ENCODE data around the gene ZKSCAN7.
"Not testable (repeated sequence)": the region's sequence is repeated elsewhere in the genome, so short reads cannot be mapped to it uniquely, and the experiment has no call there.

DNA sequence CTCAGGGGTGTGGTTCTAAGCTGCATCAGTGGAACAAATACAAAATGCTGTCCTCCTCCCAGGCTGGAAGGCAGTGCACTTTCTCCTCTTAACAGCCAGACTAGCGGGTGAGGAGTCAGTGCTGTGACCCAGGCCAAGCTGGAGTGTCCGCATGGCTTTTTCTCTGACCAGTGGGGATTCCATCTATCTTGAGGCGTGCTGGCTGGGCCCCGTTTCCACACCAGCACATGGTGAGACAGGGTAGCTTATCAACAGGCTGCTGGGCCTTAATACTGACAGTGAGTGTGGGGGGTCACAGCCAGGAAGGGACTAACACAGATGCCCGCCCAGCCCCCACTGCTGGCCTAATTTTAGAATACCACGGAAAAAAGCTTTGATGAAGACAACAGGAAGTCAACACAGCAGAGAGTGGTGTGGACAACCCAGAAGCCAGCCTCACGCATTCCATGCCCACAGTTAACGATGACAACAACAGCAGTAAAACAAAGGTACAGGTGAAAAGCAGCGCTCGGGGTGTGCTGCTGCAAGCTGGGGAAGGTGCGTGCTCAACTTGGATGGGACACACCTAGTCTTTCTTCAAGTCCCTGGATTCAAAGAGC, 22.5 kb downstream of the ZKSCAN7 start:
- not testable (repeated sequence) for TF ChIP-seq CTCF, POLR2AphosphoS5, POLR2A (IDR thresholded peaks at IDR 0.05)

Data from transverse colon (tissue), 4 donors.